ENCODE data around the gene EMSY.
A peak's percentile ranks its signal among the peaks of the same experiment; 100 is the strongest.
"Not testable (repeated sequence)": the region's sequence is repeated elsewhere in the genome, so short reads cannot be mapped to it uniquely, and the experiment has no call there.

EMSY gene

DNA sequence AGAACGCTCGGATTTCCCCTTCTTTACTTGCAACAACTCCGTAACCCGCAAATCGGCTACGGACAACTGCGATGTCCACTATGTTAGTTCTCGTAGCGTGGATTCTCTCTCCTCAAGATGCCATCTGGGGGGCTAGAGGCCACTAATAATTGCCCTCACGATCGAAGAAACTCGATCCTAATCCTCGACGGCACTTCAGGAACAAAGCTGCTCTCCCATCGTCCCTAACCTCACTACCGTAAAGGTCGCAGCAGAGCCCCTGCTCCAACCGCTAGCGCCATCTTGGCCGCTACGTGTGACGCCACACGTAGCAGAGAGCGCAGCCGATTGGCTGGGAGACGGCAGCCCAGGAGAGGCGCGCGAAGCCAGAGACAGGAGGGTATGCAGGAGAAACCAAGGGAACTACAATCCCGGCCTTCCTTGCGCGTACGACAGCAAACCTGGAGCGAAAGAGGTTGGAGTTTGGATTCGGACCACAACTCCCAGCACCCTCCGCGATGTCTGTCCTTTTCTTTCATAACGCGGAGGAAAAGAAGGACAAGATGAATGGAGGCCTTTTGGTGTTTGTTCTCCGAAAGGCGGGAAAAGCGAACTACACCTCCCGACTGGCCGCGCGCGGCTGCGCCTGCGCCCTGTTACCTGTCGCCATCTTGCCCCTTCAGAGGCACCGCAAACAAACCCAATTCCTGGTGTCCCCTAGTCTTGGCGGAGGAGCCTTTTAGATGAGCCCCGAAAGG is at the start of gene EMSY:
EMSY (plus strand) TSS at position 635 of the 737 bp plus-strand sequence. CDS start 1,921 bp downstream, outside the sequence.
- no peak for TF ChIP-seq CTCF (IDR thresholded peaks at IDR 0.05)
- DNase-seq (ENCODE audit: low spot score): peak; percentile 98
- Histone ChIP-seq H3K4me3 (peak within 1 kb of the TSS; percentile 87), H3K27ac (peak within 1 kb of the TSS; percentile 91 to 92)

DNA sequence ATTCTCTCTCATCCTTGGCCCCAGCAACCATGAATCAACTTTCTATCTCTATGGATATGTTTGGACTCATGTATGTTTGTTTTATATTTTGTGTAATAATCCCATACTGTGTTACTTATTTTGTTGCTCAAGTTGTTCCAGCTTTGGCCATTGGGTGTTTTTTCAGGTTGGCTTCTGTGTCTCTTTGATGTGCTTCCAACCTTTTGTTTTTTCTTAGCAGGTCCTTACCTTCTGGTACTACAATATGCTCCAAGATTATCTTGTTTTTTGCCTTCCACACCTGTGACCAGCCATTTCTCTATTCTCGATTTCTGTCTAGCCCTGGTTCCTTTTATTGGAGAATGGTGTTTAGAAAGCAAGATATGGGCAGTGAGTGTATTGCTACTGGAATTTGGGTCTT is 49.5 kb upstream of the EMSY start:
- no peak overlapping the region for H3K27ac ChIP-seq
- no peak for TF ChIP-seq CTCF (IDR thresholded peaks at IDR 0.05)
- H3K4me3 ChIP-seq: no peak overlapping the region
- DNase-seq (ENCODE audit: low spot score): no peak

GRCh38 chr11:76397383-76397782 is 47.4 kb upstream of the EMSY start:
- no peak for DNase-seq (ENCODE audit: low spot score)
- Histone ChIP-seq H3K4me3 (no peak overlapping the region), H3K27ac (no peak overlapping the region)
- TF ChIP-seq CTCF (IDR thresholded peaks at IDR 0.05): no peak

DNA sequence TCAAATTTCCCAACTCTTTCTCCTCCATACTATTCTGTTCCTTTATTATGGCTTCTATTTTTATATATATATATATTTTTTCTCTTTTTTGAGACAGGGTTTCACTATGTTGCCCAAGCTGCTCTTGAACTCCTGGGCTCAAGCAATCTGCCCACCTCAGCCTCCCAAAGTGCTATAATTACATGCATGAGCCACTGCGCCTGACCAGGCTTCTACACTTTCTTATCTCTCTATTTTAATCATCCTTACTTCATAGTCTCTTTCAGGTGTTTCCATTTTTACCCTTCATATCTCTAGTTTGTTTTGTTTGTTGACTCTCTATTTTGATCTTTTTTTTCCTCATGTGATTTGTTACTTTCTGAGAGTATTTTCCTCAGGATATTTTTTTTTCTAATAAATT is 43.9 kb upstream of the EMSY start:
- Histone ChIP-seq H3K27ac (no peak overlapping the region), H3K4me3 (no peak overlapping the region)
- no peak for TF ChIP-seq CTCF (IDR thresholded peaks at IDR 0.05)
- no peak for DNase-seq (ENCODE audit: low spot score)

GRCh38 chr11:76401484-76401883 is 43.3 kb upstream of the EMSY start:
- DNase-seq (ENCODE audit: low spot score); H3K27ac ChIP-seq; H3K4me3 ChIP-seq: not testable (repeated sequence)

DNA sequence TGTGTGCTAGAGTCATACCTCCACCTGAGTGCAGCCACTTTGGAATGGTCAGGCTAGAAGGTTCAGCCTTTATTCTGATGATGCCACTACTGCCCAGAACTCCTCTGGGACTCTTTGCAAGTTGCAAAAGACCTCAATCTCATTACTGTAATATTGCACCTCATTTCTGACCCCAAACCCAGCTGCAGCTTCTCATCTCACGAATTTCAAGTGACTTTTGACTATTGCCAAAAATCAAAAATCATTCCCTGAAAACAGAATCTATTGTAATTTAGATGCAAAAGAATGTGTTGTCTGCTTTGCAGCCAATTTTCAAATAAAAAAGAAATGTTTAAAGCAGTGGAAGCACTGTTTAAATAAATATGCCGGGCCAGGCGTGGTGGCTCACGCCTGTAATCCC is 38.5 kb upstream of the EMSY start:
- H3K27ac ChIP-seq: no peak overlapping the region
- no peak overlapping the region for H3K4me3 ChIP-seq
- TF ChIP-seq CTCF (IDR thresholded peaks at IDR 0.05): no peak
- no peak for DNase-seq (ENCODE audit: low spot score)

DNA sequence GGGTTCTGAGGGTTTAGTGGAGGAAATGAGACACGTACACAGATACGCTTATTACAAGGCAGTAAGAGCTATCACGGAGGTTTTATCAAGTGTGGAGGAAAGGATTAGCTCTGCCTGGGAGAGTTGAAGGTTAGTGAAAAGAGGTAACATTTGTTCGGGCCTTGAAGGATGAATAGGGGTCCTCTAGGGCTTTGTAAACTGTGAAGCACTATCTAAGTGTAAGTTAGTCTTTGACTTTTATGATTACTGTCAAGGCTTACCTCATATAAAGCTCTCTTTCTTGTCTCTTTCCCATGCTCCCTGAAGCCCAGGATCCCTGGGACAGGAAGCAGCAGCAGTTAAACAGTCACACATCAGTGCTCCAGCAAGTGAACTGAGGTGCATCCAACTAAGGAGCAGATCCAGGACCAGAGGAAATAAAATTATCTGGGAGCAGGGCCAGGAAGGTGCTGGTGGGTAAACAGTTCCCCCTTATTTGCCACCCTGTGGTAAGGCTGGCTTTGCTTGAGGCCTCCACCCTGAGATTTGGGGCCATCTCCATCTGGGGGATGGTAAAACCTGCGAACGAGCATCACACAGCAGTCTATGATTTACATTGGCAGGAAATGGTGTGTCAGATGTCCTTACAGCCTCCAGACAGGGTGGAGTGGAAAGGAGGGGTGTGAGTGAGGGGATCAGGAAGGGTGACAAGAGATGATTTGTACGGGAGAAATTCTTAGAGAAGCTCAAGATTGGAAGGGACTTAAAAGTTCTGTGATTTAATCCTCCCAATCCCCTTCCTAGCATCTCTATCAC is 36.5 kb upstream of the EMSY start:
- DNase-seq (ENCODE audit: low spot score): no peak

More for the DNA sequence above, 36.5 kb upstream of the EMSY start:
- TF ChIP-seq CTCF (IDR thresholded peaks at IDR 0.05): no peak
- Histone ChIP-seq H3K27ac (no peak overlapping the region), H3K4me3 (no peak overlapping the region)

All from coronary artery (tissue), 2 donors.